Astrocyte (in vitro differentiated cells and primary cell): Measurements from ENCODE around the gene CDH23. TPM values are rescaled to one million over a fixed set of nuclear protein-coding genes. Genes with fewer than 3 reads are reported as not detected.

Source experiments
- DNase-seq: peaks from one replicate; pipeline ENCODE4 v3.0.0-alpha.2; 2010; ENCODE audit warnings: low read depth
- FAIRE-seq: peaks from 2 replicates; lab custom pipeline; 2011; peaks lifted over from hg19 to GRCh38; lab: Jason Lieb, UNC
- H2AFZ ChIP-seq: 2 replicates; pipeline ENCODE4 v1.6.0; 2012; ENCODE audit warnings: low read depth, low read length, inconsistent platforms
- H3K27ac ChIP-seq: 2 replicates; pipeline ENCODE4 v1.5.1; 2011; ENCODE audit warnings: low read depth, low read length, inconsistent platforms
- H3K27me3 ChIP-seq: 2 replicates; pipeline ENCODE4 v1.6.0; 2011; ENCODE audit warnings: low read length, inconsistent platforms; ENCODE audit not compliant: insufficient read depth
- H3K36me3 ChIP-seq: 2 replicates; pipeline ENCODE4 v1.5.1; 2011; ENCODE audit warnings: low read length, inconsistent platforms; ENCODE audit not compliant: insufficient read depth
- H3K4me1 ChIP-seq: 2 replicates; pipeline ENCODE4 v1.5.1; 2011; ENCODE audit warnings: low read length, inconsistent platforms; ENCODE audit not compliant: insufficient read depth
- H3K4me2 ChIP-seq: 2 replicates; pipeline ENCODE4 v1.6.0; 2012; ENCODE audit warnings: low read length, inconsistent platforms
- H3K4me3 ChIP-seq: 2 replicates; pipeline ENCODE4 v1.5.1; 2011; ENCODE audit warnings: low read depth, mild to moderate bottlenecking, low read length, inconsistent platforms; ENCODE audit not compliant: insufficient read depth
- H3K79me2 ChIP-seq: 2 replicates; pipeline ENCODE4 v1.6.0; 2012; ENCODE audit warnings: mild to moderate bottlenecking, low read length, inconsistent platforms; ENCODE audit not compliant: insufficient read depth
- H3K9ac ChIP-seq: 2 replicates; pipeline ENCODE4 v1.6.0; 2012; ENCODE audit warnings: mild to moderate bottlenecking, low read length, inconsistent platforms
- H3K9me3 ChIP-seq: 2 replicates; pipeline ENCODE4 v1.5.1; 2012; ENCODE audit warnings: low read depth, mild to moderate bottlenecking, low read length, inconsistent platforms; ENCODE audit not compliant: insufficient read depth
- H4K20me1 ChIP-seq: 2 replicates; pipeline ENCODE4 v1.6.0; 2012; ENCODE audit warnings: low read length, inconsistent platforms; ENCODE audit not compliant: insufficient read depth
- H3K27ac Mint-ChIP-seq: one replicate; pipeline ENCODE4 v1.8.0; 2021; ENCODE audit warnings: mild to moderate bottlenecking, mixed read lengths; ENCODE audit not compliant: unreplicated experiment
- H3K27me3 Mint-ChIP-seq: one replicate; pipeline ENCODE4 v1.8.0; 2021; ENCODE audit warnings: low read depth, mixed read lengths; ENCODE audit not compliant: unreplicated experiment
- H3K36me3 Mint-ChIP-seq: one replicate; pipeline ENCODE4 v1.8.0; 2021; ENCODE audit warnings: low read depth, mixed read lengths; ENCODE audit not compliant: unreplicated experiment
- H3K4me1 Mint-ChIP-seq: one replicate; pipeline ENCODE4 v1.8.0; 2021; ENCODE audit warnings: low read depth, mixed read lengths; ENCODE audit not compliant: unreplicated experiment
- H3K4me3 Mint-ChIP-seq: one replicate; pipeline ENCODE4 v1.8.0; 2021; ENCODE audit warnings: mild to moderate bottlenecking, moderate library complexity, mixed read lengths; ENCODE audit not compliant: unreplicated experiment
- H3K9me3 Mint-ChIP-seq: one replicate; pipeline ENCODE4 v1.8.0; 2021; ENCODE audit warnings: mild to moderate bottlenecking, mixed read lengths; ENCODE audit not compliant: unreplicated experiment
- EZH2 ChIP-seq: IDR thresholded peaks from 2 replicates; pipeline ENCODE4 v1.6.1; 2012; ENCODE audit warnings: mild to moderate bottlenecking, low read length, inconsistent platforms; ENCODE audit not compliant: insufficient read depth
- total RNA-seq: library from RNA; stranded (reverse); gene quantifications from 2 replicates; pipeline ENCODE4 v1.2.1, GENCODE V29; 2021
- TF ChIP-seq, protein P1 (sequence below): IDR thresholded peaks from 2 replicates; pipeline ENCODE4 v1.5.1; 2011; ENCODE audit warnings: low read depth, mild to moderate bottlenecking, inconsistent platforms, low read length, moderate library complexity; ENCODE audit not compliant: insufficient read depth

The CDH23 gene
- total RNA-seq, 1 donor from 2014 or later: not detected

DNA sequence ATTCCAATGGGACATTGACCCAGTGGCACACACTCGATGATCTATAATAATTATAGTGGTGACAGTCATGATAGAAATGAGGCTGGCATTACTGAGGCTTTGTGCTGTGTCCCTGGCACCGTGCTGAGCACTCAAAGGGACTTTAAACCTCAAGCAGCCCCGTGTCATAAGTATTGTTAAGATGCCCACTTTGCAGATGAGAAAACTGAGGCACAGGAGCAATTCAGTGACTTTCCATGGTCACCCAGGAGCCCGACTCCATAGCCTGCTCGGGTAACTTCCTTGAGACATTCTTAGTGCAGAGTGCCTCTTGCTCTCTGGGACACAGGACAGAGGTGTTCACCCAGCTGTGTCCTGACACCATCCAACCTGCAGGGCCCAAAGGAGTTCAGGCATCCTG, 170.3 kb downstream of the CDH23 start:
- no peak for TF ChIP-seq EZH2
- TF ChIP-seq, protein P1, sequence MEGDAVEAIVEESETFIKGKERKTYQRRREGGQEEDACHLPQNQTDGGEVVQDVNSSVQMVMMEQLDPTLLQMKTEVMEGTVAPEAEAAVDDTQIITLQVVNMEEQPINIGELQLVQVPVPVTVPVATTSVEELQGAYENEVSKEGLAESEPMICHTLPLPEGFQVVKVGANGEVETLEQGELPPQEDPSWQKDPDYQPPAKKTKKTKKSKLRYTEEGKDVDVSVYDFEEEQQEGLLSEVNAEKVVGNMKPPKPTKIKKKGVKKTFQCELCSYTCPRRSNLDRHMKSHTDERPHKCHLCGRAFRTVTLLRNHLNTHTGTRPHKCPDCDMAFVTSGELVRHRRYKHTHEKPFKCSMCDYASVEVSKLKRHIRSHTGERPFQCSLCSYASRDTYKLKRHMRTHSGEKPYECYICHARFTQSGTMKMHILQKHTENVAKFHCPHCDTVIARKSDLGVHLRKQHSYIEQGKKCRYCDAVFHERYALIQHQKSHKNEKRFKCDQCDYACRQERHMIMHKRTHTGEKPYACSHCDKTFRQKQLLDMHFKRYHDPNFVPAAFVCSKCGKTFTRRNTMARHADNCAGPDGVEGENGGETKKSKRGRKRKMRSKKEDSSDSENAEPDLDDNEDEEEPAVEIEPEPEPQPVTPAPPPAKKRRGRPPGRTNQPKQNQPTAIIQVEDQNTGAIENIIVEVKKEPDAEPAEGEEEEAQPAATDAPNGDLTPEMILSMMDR: no peak
- Histone ChIP-seq H3K36me3 (no peaks in the 10 kb centered on the region), H3K9me3 (no peaks in the 10 kb centered on the region), H3K79me2 (no peaks in the 10 kb centered on the region), H3K27me3 (peaks cover 18% of the 10 kb centered on the region), H2AFZ (no peak overlapping the region), H3K4me1 (no peaks in the 10 kb centered on the region), H3K4me2 (no peak overlapping the region), H3K9ac (no peak overlapping the region), H3K27ac (no peak overlapping the region), H3K4me3 (no peak overlapping the region), H4K20me1 (no peaks in the 10 kb centered on the region)
- no peak for FAIRE-seq
- DNase-seq: no peak
- H3K9me3 Mint-ChIP-seq: no peaks in the 10 kb centered on the region
- no peak overlapping the region for H3K27ac Mint-ChIP-seq
- no peak overlapping the region for H3K4me3 Mint-ChIP-seq
- peaks cover 66% of the 10 kb centered on the region for H3K27me3 Mint-ChIP-seq
- no peaks in the 10 kb centered on the region for H3K4me1 Mint-ChIP-seq
- H3K36me3 Mint-ChIP-seq: no peaks in the 10 kb centered on the region

DNA sequence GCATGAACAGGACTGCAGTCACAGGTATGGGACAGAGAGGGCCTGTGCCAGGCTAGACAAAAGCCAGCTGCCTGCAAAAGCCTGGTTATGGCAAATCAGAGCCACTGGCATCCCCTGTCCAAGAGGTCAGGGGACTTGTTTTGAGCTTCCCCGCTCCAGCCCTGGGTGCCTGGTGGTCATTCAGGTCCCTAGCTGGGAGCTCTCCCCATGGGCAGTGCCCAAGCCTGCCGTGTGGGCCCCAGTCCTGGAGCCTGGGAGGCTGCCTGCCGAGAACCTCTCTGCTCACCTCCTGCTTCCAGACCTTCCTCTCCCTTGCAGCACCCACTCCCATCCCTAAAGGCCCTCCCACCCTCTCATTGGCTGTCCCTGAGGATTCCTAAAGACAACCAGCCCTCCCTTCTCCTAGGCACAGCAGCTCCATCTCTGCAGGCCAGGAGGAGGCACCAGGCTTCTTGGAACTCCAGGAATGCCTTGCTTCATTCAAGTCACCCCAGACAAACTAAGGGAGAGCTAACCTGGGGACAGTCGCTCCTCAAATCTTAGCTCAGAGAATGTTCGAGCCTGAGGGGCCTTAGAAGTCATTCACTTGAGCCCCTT, 172.3 kb downstream of the CDH23 start:
- FAIRE-seq: no peak
- Histone ChIP-seq H2AFZ (no peak overlapping the region), H3K9me3 (no peaks in the 10 kb centered on the region), H3K27me3 (peaks cover 22% of the 10 kb centered on the region), H3K27ac (no peak overlapping the region), H4K20me1 (no peaks in the 10 kb centered on the region), H3K36me3 (no peaks in the 10 kb centered on the region), H3K79me2 (no peaks in the 10 kb centered on the region), H3K4me1 (no peaks in the 10 kb centered on the region), H3K4me3 (no peak overlapping the region), H3K4me2 (no peak overlapping the region), H3K9ac (no peak overlapping the region)
- H3K4me1 Mint-ChIP-seq: no peaks in the 10 kb centered on the region
- no peaks in the 10 kb centered on the region for H3K36me3 Mint-ChIP-seq
- no peaks in the 10 kb centered on the region for H3K9me3 Mint-ChIP-seq
- peaks cover 70% of the 10 kb centered on the region for H3K27me3 Mint-ChIP-seq
- no peak overlapping the region for H3K27ac Mint-ChIP-seq
- no peak overlapping the region for H3K4me3 Mint-ChIP-seq
- no peak for DNase-seq
- TF ChIP-seq, protein P1: no peak
- TF ChIP-seq EZH2: no peak
